ENCODE data around the gene R3HDML. TPM values are rescaled to one million over a fixed set of nuclear protein-coding genes. Genes with fewer than 3 reads are reported as not detected.

The R3HDML gene
- total RNA-seq, 2 donors from 2014 or later: not detected

- DNase-seq (ENCODE audit: low spot score) (no peak), ATAC-seq (ENCODE audit: insufficient number of reproducible peaks, low FRiP score, low read depth) (no peak)
- Histone ChIP-seq H3K36me3 (no peaks in the 10 kb centered on the region), H3K4me3 (no peak overlapping the region), H3K27ac (no peak overlapping the region), H3K27me3 (replicated peaks; ENCODE audit: insufficient read depth) (no peaks in the 10 kb centered on the region), H3K4me1 (ENCODE audit: control insufficient read depth in 1 of 2, low read depth in 2 of 2) (no peaks in the 10 kb centered on the region), H3K9me3 (no peaks in the 10 kb centered on the region)
- TF ChIP-seq CTCF (IDR thresholded peaks at IDR 0.05): no peak
These were observed 20.2 kb downstream of the R3HDML start for GRCh38 chr20:44357020-44357419.

- no peaks in the 10 kb centered on the region for H3K9me3 ChIP-seq
- TF ChIP-seq CTCF (IDR thresholded peaks at IDR 0.05): no peak
- H3K27ac ChIP-seq: no peak overlapping the region
- no peaks in the 10 kb centered on the region for H3K4me1 ChIP-seq (ENCODE audit: control insufficient read depth in 1 of 2, low read depth in 2 of 2)
- H3K36me3 ChIP-seq: no peaks in the 10 kb centered on the region
- DNase-seq (ENCODE audit: low spot score) (no peak), ATAC-seq (ENCODE audit: insufficient number of reproducible peaks, low FRiP score, low read depth) (no peak)
- H3K27me3 ChIP-seq (replicated peaks; ENCODE audit: insufficient read depth): no peaks in the 10 kb centered on the region
- no peak overlapping the region for H3K4me3 ChIP-seq
These were observed 20.8 kb downstream of the R3HDML start for GRCh38 chr20:44357555-44358125.

GRCh38 chr20:44358776-44359175 is 21.9 kb downstream of the R3HDML start:
- no peaks in the 10 kb centered on the region for H3K36me3 ChIP-seq
- H3K4me3 ChIP-seq: no peak overlapping the region
- no peaks in the 10 kb centered on the region for H3K27me3 ChIP-seq (replicated peaks; ENCODE audit: insufficient read depth)
- H3K4me1 ChIP-seq (ENCODE audit: control insufficient read depth in 1 of 2, low read depth in 2 of 2): no peaks in the 10 kb centered on the region
- DNase-seq (ENCODE audit: low spot score) (no peak), ATAC-seq (ENCODE audit: insufficient number of reproducible peaks, low FRiP score, low read depth) (no peak)
- H3K9me3 ChIP-seq: no peaks in the 10 kb centered on the region
- TF ChIP-seq CTCF (IDR thresholded peaks at IDR 0.05): no peak
- no peak overlapping the region for H3K27ac ChIP-seq

- TF ChIP-seq CTCF (IDR thresholded peaks at IDR 0.05): no peak
- no peaks in the 10 kb centered on the region for H3K9me3 ChIP-seq
- DNase-seq (ENCODE audit: low spot score) (no peak), ATAC-seq (ENCODE audit: insufficient number of reproducible peaks, low FRiP score, low read depth) (no peak)
- no peaks in the 10 kb centered on the region for H3K4me1 ChIP-seq (ENCODE audit: control insufficient read depth in 1 of 2, low read depth in 2 of 2)
- no peaks in the 10 kb centered on the region for H3K36me3 ChIP-seq
- no peaks in the 10 kb centered on the region for H3K27me3 ChIP-seq (replicated peaks; ENCODE audit: insufficient read depth)
- H3K4me3 ChIP-seq: no peak overlapping the region
- H3K27ac ChIP-seq: no peak overlapping the region
These were observed 23.4 kb downstream of the R3HDML start for GRCh38 chr20:44360221-44360620.

GRCh38 chr20:44361021-44361420 is 24.2 kb downstream of the R3HDML start:
- TF ChIP-seq CTCF (IDR thresholded peaks at IDR 0.05): no peak
- no peak for DNase-seq (ENCODE audit: low spot score)
- Histone ChIP-seq H3K9me3 (no peaks in the 10 kb centered on the region), H3K4me1 (ENCODE audit: control insufficient read depth in 1 of 2, low read depth in 2 of 2) (no peaks in the 10 kb centered on the region), H3K27ac (no peak overlapping the region), H3K4me3 (no peak overlapping the region), H3K36me3 (no peaks in the 10 kb centered on the region), H3K27me3 (replicated peaks; ENCODE audit: insufficient read depth) (no peaks in the 10 kb centered on the region)
- ATAC-seq (ENCODE audit: insufficient number of reproducible peaks, low FRiP score, low read depth): no peak

All from thoracic aorta (tissue), 2 donors.